GM21737 (cell line): ENCODE results near the gene OR11A1.

Experiments used
- ATAC-seq: cut with Tn5 transposase; IDR thresholded peaks from one replicate; pipeline ENCODE4 v1.9.1; 2021; ENCODE audit warnings: mild to moderate bottlenecking, moderate library complexity; ENCODE audit not compliant: unreplicated experiment

The OR11A1 gene, protein sequence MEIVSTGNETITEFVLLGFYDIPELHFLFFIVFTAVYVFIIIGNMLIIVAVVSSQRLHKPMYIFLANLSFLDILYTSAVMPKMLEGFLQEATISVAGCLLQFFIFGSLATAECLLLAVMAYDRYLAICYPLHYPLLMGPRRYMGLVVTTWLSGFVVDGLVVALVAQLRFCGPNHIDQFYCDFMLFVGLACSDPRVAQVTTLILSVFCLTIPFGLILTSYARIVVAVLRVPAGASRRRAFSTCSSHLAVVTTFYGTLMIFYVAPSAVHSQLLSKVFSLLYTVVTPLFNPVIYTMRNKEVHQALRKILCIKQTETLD

DNA sequence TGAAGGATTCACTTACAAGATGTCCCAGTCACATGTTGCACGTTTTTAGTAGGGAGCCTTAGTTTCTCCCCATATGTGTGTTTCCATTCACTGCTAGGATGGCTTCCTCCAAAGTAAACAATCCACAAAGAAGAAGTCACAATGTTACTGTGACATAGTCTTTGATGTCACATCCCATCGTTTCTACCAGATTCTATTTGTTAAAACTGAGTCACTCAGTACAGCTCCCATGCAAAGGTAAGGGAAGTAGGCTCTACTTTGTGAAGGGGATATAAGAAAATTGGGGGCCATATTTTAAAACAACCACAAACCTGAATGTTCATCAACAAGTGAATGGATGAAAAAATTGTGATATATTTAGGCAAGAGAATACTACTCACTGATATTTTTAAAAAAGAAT lies at the start of gene OR11A1, which contains the start of gene OR2H1:
OR11A1 (minus strand) TSS at position 101 of the 400 bp plus-strand sequence. CDS start 29,430 bp downstream, outside the sequence.
OR2H1 (plus strand) TSS at position 185 of the 400 bp plus-strand sequence. CDS start 4,615 bp downstream, outside the sequence.
- ATAC-seq = no peak

DNA sequence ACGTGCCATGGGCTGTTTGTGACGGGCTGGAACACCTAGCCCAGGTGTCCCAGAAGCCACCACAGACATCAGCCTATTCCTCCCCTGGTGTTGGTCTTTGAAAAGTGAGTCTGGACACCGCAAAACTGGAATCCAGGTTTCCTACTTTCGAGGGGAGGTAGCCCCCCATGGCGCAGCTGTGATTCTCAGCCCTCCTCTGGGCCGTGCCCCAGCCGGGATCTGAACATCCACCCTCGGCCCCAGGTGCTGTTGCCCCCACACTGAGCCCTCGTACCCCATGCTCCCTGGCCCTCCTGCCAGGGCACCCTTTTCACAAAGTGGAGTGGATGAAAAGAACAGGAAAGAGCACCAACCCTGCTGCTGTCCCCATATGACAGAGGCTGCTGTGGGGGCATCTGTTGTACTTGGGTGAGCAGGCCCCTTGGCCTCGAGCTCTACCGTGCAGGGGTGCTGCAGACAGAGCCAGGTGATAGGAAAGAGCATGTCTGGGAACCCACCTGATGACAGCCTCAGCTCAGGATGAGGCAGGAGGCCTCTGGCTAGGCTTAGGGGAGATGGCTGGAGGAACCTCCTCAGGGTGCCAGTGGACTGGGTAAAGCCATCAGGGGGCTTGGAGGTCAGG lies 49.7 kb upstream of the OR11A1 start:
- no peak for ATAC-seq

DNA sequence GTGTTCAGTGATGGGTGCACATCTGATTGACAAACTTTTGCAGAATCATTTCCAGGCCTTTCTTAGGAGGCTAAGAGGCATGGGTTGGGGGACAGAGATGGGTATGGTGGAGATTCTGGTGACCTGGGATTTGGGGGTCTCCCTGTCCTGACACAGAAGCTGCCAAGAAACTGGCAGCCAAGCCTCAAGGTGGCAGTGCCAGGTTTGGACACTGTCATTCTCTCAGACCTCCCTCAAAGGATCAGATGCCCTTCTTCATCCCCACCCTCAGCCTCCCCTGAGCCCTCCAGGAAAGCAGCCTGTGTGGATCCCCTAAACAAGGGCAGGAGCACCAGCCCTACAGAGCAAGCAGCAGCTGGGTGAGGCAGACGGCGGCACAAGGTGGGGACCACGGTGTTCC lies 48.9 kb upstream of the OR11A1 start:
- ATAC-seq = no peak

DNA sequence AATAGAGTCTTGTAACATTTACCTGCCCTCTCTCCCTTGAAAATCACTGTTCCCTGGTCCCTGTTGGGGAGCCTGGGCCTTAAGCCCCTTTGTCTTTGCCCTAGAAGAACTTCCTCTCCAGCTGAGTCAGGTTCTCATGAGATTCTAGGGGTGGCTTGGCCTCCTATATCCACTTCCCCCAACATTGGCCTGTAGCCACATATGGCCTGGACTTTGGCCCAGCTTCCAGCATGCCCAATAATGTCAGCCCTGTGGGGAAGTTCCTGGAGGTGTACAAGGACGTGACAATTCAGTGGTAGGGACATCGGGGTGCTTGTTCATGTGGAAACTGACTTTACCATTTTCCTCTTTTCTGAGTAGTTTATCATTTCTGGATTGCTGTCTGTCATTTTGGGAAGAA lies 48.1 kb upstream of the OR11A1 start:
- no peak for ATAC-seq

DNA sequence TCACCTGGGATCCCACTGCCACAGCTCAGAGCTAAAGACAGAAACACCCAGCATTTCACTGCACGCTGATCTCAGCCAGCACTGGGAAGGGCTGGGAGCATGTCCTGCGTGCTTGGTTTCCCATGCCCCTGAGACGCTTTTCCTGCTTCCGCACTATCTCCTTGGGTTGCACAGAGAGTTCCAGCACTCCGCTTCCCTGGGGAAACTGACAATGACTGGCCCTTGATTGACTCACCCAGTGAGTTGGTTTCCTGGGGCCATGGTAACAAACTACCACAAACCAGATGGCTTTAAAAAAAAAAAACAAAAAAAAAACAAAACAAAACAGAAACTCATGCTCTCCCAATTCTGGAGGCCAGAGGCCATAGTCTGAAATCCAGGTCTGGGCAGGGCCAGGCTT lies 45.7 kb upstream of the OR11A1 start:
- no peak for ATAC-seq

DNA sequence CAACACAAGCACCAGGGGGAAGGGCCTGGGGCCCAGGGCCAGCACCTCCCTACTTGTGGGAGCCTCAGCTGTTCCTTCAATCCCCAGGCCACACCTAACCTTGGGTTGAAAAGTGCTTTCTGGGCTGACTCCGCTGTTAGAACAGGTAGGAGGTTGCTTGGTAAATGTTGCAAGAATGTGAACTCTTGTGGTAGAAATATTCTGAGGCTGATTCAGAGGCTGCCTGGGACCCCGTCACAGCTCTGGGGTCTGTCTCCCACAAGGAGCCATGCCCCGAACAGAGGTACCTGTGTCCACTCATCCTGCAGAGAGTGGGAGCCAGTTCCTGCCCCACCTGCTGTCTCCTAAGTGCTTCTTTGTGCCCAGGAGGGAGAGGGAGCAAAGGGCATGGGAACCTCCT lies 45.3 kb upstream of the OR11A1 start:
- no peak for ATAC-seq

DNA sequence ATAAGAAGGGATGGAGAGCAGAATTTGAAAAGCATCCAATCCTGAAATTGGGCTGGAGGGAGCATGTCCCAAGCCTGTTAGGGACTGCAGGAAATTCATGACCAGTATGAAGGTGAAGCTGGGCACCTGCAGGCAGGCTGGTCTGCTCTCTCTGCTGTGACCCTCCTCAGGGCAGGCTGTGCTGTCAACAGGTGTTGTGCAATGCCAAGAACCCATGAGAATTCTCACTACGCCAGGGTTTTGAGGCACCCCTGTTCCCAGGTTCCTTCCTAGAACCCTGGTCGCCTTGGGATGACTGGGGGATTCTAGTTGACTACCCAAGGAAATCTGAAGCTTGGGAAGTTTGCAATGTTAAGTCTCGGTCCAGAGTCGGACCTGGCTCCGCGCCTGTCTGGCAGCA lies 44.2 kb upstream of the OR11A1 start:
- ATAC-seq = no peak

DNA sequence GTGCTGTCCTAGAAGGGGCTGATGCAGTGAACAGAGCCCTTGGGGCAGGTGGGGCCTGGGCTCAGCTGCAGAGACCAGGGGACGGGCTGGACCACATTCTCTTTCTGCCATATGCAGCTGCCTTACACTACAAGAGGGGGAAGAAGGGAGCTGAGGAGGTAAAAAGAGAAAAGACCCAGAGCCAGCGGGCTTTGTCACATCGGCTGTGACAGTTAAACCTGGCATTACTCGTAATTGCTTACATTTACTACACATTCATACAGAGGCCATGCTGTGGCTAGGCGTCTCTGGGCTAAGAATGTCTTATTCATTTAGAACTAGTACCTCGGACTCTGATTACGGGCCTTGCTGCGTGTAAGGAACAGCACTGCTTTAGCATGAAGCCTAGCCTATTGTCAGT lies 43.7 kb upstream of the OR11A1 start:
- no peak for ATAC-seq

DNA sequence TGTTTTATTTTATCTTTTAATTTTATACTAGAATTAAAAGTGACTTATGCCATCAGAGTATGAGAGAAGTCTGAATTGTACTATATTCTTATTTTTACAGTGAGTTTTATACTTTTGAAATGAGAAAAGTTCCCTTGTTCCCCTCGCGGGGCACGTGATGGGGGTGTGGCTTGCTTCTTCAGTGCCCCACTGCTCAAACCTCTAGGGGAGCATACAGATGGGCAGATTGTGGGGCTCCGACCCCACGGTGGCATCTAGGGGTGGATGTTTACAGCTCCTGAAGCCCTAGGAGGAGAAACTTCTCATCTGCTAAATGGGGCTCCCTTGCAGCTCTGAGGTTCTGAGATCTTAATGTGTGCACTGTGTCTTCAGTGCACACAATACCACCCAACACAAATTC lies 42.8 kb upstream of the OR11A1 start:
- ATAC-seq = no peak

DNA sequence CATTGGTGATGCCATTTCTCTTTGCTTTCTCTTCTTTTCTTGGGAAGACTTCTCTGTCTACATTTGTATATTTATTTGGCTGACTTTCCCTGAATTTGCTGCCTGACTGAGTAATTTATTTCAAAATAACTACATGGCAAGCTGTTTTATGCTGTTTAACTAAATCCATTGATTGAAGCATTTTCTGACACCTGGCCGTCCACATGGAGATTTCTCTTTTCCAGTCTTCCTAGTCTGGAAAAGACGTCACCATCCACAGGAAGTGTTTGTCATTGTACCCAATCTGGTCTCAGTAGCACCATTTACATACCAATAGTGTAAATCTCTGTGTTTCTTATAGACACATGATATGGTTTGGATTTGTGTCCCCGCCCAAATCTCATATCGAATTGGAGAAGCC lies 40.1 kb upstream of the OR11A1 start:
- no peak for ATAC-seq

DNA sequence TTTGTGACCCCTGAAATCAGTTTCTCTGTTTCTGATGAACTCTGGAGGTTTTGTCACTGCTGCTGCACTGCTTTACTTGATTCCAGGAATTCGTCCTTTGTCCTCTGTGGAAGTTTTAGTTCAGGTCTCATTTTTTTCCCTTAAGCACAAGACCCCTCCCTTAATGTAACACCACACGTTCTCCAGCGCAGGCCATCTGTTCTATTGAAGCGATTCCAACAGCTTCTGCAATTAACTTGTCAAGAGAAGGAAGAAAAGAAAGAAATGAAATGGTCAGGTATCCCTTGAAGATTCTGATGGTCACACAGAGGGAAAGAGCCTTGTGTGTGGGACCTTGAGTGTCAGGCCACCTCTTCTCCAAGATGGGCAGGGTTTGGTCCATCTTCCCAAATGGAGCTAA lies 38.7 kb upstream of the OR11A1 start:
- ATAC-seq = no peak

DNA sequence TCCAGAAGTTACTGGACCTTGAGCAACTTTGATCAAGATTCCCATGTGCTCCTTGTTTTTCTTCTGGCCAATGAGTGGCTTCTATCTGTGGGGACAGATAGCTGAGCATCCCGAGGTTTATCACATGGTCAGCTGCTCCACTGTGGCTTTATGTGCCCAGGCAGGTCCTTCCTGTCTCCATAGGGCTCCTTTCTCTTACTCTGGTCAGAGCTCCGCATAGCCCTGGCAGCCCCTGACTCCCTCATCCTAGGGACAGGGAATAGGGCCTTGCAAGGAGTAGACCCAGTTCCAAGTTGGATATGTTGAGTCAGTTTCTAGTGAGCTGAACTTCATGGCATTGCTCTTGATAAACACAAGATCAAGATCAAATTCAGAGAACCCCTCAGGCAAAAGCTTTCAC lies 37.3 kb upstream of the OR11A1 start:
- ATAC-seq = no peak

DNA sequence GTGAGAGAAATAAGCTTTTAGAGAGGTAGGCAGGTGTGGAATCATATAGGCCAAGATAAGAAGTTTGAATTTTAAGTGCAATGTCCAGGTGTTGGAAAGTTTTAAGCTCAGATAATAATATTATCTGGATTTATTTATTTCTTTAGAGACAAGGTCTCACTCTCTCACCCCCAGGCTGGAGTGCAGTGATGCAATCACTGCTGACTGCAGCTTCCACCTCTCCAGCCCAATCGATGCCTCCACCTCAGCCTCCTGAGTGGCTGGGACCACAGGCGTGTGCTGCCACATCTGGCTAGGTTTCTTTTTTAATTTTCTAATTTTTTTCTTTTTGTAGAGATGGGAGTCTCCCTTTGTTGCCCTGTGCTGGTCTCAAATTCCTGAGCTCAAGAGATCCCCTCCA lies 36.4 kb upstream of the OR11A1 start:
- ATAC-seq = no peak

DNA sequence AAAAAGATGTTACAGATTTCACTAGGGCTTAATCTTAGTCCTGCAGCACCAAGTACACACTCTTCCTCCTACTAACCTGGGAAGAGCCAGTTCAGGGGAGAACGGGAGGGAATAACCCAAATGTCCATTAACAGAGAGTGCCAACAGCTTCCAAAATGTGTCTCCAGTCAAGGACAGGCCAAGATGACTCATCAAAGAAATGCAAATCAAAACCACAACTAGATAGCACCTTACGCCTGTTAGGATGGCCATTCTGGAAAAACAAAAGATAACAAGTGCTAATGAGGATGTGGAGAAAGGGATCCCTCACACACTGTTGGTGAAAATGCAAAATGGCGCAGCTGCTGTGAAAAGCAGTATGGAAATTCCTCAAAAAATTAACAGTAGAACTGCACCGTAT lies 34.7 kb upstream of the OR11A1 start:
- no peak for ATAC-seq

DNA sequence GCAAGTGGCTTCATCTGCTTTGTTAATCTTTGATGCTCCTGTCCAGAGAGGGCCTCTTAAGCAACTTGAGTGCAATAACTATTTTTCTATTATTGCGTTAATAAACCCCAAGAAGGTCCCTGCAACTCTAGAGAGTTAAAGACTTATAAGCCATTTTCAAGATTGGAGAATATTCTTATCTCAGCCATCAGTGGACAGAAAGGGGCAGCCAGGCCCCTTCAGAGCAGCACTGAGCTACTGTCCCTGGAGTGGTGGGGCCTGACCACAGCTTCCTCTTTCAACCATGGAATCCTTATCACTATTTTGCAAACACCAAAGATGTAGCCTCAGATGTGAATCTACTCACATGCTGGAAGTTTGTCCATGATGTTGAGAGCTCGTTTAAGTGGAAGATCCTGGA lies 33.7 kb upstream of the OR11A1 start:
- no peak for ATAC-seq

DNA sequence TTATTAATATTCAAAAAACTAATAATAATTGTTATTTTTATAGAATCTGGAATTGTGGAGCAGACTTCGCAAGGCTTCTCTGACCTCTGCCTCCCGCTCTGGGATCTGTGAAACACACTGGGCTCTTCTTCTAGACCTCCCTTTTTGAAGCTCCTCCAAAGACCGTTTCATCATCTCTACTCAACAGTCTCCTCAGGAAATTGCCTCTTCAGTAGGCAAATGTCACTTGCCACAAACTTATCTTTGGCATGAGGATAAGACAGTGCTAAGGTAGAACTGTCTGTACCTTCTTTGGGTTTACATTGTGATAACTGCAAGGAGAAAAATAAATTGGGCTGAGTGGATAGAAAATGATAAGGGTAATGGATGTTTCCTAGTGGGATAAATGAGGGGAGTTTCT lies 33.2 kb upstream of the OR11A1 start:
- ATAC-seq = no peak

DNA sequence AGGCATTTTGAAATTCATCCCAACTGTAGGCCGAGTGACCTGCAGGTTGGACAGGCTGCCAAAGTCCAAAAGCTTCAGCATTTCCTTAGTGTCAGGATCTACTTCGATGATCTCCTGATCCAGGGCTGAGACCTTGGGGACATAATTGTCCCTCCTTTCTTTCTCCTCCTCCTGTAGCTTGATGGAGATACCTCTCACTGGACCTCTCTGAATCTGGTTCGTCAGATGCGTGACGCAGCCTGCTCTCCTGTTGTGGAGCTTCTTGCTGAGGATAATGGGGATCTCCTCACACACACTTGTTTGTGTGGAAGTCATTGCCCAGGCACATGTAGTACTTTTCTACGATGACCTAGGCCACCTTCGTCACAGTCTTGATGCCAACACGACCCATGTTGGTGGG lies 32.4 kb upstream of the OR11A1 start:
- ATAC-seq = no peak

DNA sequence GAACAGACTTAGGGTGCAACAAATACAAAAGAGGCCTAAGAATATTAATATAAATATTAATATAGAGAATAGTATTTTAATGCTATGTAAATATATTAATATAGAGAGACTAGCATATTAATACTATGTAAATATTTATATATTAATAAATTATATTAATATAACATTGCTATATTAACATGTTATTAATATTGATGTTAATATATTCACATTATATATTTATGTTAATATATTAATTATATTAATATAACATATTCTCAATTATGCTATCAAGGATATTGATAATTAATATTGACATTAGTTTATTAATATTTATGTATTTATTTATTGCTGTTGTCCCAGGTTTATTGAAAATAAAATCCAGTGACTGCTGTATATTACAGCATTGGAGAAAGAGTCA lies 32.0 kb upstream of the OR11A1 start:
- no peak for ATAC-seq

DNA sequence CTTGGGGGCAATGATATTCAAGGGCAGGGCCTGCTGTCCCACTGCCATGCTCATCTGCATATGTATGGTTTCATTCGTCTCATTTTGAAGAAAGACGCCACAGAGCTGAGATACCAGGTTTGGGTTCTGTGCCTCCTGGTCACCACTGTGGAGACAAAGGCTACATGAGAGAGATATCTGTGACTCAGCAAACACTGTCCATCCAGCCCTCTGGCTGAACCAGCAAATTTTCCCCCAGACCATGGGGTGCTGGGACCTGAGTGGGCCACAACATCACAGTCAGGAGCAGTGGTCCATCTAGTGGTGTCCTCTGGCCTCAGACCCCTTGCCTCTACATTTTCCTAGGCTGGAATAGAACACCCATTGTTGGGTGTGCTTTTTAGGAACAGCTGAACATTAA lies 30.8 kb upstream of the OR11A1 start, which contains the start of gene MAS1L:
MAS1L (minus strand) TSS at position 297 of the 400 bp plus-strand sequence; CDS start at position 243, 54 bp downstream.
- ATAC-seq = no peak

DNA sequence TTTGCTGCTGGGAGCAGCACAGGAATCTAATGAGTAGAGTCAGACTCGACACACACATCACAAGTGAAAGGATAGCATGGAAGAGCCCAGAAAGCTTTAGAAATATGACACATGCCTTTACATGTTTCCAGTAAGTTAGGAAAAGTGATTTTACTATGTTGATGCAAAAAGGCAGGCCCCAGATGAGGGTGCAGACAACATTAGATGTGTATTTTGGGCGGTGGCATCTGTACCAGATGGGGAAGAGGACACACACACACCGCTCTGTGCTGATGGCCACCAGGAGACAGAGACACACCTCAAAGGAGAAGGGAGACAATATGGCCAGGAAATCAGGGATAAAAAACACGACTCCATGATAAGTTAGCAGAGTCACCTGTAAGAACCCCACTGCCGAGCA lies 30.3 kb upstream of the OR11A1 start:
- ATAC-seq = no peak

DNA sequence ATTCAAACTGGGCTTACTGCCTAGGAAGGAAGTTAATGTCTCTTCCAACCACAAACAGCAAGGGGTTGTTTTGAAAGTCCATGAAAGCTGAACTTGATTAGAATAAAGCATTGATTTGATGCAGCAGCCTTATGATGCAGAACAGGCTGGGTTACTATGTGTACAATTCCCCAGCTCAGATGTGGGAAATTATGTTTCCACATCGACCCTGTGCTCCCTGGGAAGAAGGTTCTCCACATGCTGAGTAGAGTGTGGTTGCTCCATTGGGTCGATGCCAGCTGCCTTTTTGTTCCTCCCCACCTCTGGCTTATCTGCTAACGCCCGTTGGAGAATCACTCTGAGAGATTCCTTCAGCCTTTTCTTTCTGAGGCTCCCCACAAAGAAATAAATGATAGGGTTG lies 29.7 kb upstream of the OR11A1 start:
- ATAC-seq = no peak

DNA sequence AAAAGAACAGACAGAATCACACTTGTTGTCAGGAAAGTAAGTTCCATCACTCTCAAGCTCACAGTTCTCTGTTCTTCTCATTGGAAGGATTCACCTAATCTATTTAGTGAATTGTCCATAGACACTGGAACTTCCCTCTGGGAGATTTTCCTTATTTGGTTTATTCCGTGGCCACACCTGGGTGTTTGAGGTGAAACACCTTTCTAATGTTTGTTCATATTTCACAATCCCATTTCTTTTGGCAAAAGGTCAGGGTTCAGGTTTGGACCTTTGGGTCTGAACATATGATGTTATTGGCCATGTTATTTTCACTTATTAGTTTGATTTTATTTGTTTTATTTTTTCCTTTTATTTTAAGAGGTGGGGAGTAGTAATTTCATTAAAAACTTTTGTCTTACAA lies 26.9 kb upstream of the OR11A1 start:
- no peak for ATAC-seq

DNA sequence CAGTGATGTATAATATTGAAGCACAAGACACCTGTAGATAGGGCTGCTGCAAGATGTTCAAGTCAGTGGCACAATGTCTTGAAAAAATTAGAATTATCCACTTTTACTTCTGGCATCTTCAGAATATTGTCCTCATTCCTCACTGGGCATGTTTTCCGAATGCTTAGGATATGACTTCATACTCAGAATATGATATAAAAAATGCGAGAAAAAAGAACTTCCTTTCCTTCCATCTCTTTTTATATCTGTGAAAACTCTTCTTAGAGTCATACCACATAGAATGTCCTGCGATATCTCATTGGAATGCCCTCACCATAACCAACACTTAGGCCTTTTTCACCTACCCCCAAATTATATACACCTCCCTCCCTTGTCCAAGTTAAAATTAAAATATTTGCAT lies 26.3 kb upstream of the OR11A1 start:
- no peak for ATAC-seq
